ENCODE results near the gene ADGRF4. TPM values are rescaled to one million over a fixed set of nuclear protein-coding genes. Genes with fewer than 3 reads are reported as not detected.
A peak's percentile ranks its signal among the peaks of the same experiment; 100 is the strongest.

Gene ADGRF4
- total RNA-seq (ENCODE audit: insufficient read depth, low replicate concordance), result 7.5 TPM

GRCh38 chr6:47698342-47698787 is at the start of gene ADGRF4:
Gene ADGRF4 (plus strand): TSS chr6:47698580. CDS start chr6:47707246, 8,666 bp downstream.
- DNase-seq (ENCODE audit: low spot score), result peak; percentile 19

- no peak for DNase-seq (ENCODE audit: low spot score)
Observed at GRCh38 chr6:47650553-47651432, 47.6 kb upstream of the ADGRF4 start.

- no peak for DNase-seq (ENCODE audit: low spot score)
Observed at GRCh38 chr6:47651505-47651944, 46.9 kb upstream of the ADGRF4 start.

GRCh38 chr6:47653706-47654105 is 44.7 kb upstream of the ADGRF4 start:
- no peak for DNase-seq (ENCODE audit: low spot score)

GRCh38 chr6:47654255-47654654 is 44.1 kb upstream of the ADGRF4 start:
- no peak for DNase-seq (ENCODE audit: low spot score)

- peak; percentile 34 for DNase-seq (ENCODE audit: low spot score)
Observed at GRCh38 chr6:47655719-47656595, 42.4 kb upstream of the ADGRF4 start.

GRCh38 chr6:47661960-47662359 is 36.4 kb upstream of the ADGRF4 start:
- no peak for DNase-seq (ENCODE audit: low spot score)

GRCh38 chr6:47663462-47664216 is 34.7 kb upstream of the ADGRF4 start:
- DNase-seq (ENCODE audit: low spot score), result no peak

- no peak for DNase-seq (ENCODE audit: low spot score)
Observed at GRCh38 chr6:47665112-47665511, 33.3 kb upstream of the ADGRF4 start.

GRCh38 chr6:47669684-47670513 is 28.5 kb upstream of the ADGRF4 start:
- DNase-seq (ENCODE audit: low spot score), result peak; percentile 74

- DNase-seq (ENCODE audit: low spot score), result no peak
Observed at GRCh38 chr6:47670851-47671250, 27.5 kb upstream of the ADGRF4 start.

GRCh38 chr6:47671777-47672176 is 26.6 kb upstream of the ADGRF4 start:
- DNase-seq (ENCODE audit: low spot score), result no peak

GRCh38 chr6:47672816-47673215 is 25.6 kb upstream of the ADGRF4 start:
- DNase-seq (ENCODE audit: low spot score), result no peak

GRCh38 chr6:47674673-47675072 is 23.7 kb upstream of the ADGRF4 start:
- DNase-seq (ENCODE audit: low spot score), result peak; percentile 18

GRCh38 chr6:47677381-47678100 is 20.8 kb upstream of the ADGRF4 start:
- no peak for DNase-seq (ENCODE audit: low spot score)

- DNase-seq (ENCODE audit: low spot score), result no peak
Observed at GRCh38 chr6:47678739-47679138, 19.6 kb upstream of the ADGRF4 start.

GRCh38 chr6:47679322-47679906 is 19.0 kb upstream of the ADGRF4 start:
- no peak for DNase-seq (ENCODE audit: low spot score)

GRCh38 chr6:47680051-47680450 is 18.3 kb upstream of the ADGRF4 start:
- no peak for DNase-seq (ENCODE audit: low spot score)

- no peak for DNase-seq (ENCODE audit: low spot score)
Observed at GRCh38 chr6:47680724-47681123, 17.7 kb upstream of the ADGRF4 start.

All from umbilical cord (tissue), 2 donors.